K562 (cell line): ENCODE data around the gene COP1.

Experiments used
- ARID1B ChIP-seq: fragments of 450-650 bp; IDR thresholded peaks from 2 replicates; pipeline ENCODE4 v1.6.1; 2016; ENCODE audit warnings: antibody characterized with exemption, mild to moderate bottlenecking, inconsistent platforms
- CBX5 ChIP-seq: IDR thresholded peaks from 2 replicates; pipeline ENCODE4 v1.6.1; 2014; ENCODE audit warnings: low read depth, borderline replicate concordance
- ELK1 ChIP-seq: sonication (generic); formaldehyde crosslinking; IDR thresholded peaks from 2 replicates; pipeline ENCODE4 v1.8.1; 2022; ENCODE audit warnings: missing genetic modification reagents
- EZH2 ChIP-seq: IDR thresholded peaks from 2 replicates; pipeline ENCODE4 v1.6.1; 2012; ENCODE audit warnings: low read depth, mild to moderate bottlenecking, inconsistent platforms, low read length, borderline replicate concordance
- HNRNPH1 ChIP-seq: fragments of 200-400 bp; formaldehyde crosslinking; optimal IDR thresholded peaks from 2 replicates; pipeline ENCODE3; 2017; ENCODE audit warnings: low read depth, mild to moderate bottlenecking, low read length, moderate library complexity
- MCM5 ChIP-seq: fragments of 450-650 bp; IDR thresholded peaks from 2 replicates; pipeline ENCODE4 v1.6.1; 2016; ENCODE audit warnings: low read depth
- POLR2A ChIP-seq: fragments of 450-650 bp; conservative IDR thresholded peaks from 2 replicates; pipeline ENCODE4 v1.6.1; 2016
- POLR2AphosphoS5 ChIP-seq: IDR thresholded peaks from 2 replicates; pipeline ENCODE4 v1.6.1; 2011; ENCODE audit warnings: mild to moderate bottlenecking, low read depth, low read length, moderate library complexity; ENCODE audit not compliant: control insufficient read depth, insufficient read depth
- TF ChIP-seq, protein P1 (sequence below): fragments of 250-450 bp; sonication (Bioruptor Pico); IDR thresholded peaks from 2 replicates; pipeline ENCODE4 v1.8.0; 2021; ENCODE audit warnings: moderate library complexity, mild to moderate bottlenecking, inconsistent platforms
- TF ChIP-seq, protein P2 (sequence below): fragments of 150-350 bp; IDR thresholded peaks from 2 replicates; pipeline ENCODE4 v1.6.1; 2014; ENCODE audit warnings: low read depth, mild to moderate bottlenecking, low read length, borderline replicate concordance
- TF ChIP-seq, protein P3 (sequence below), 3 experiments: IDR thresholded peaks in 2 of 3; conservative IDR thresholded peaks in 1 of 3; 2 replicates each; pipeline ENCODE4 v1.5.1; 2011 to 2012; ENCODE audit warnings: low read length in 3 of 3, mild to moderate bottlenecking in 3 of 3, control low read depth in 2 of 3, improper control_type of control experiment in 1 of 3, inconsistent platforms in 1 of 3, low read depth in 1 of 3, mixed read lengths in 1 of 3, moderate library complexity in 1 of 3; ENCODE audit not compliant: insufficient read depth in 2 of 3
- TF ChIP-seq, protein P4 (sequence below), 2 experiments: fragments of 450-650 bp in 1 of 2; sonication (generic) in 1 of 2; formaldehyde crosslinking in 1 of 2; IDR thresholded peaks; 2 replicates each; pipeline versions ENCODE4 v1.7.1 to v1.9.0; 2016 to 2022; ENCODE audit warnings: inconsistent platforms in 1 of 2, mild to moderate bottlenecking in 1 of 2, missing genetic modification reagents in 1 of 2

- TF ChIP-seq, protein P1, sequence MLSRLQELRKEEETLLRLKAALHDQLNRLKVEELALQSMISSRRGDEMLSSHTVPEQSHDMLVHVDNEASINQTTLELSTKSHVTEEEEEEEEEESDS: no peak
- no peak for TF ChIP-seq HNRNPH1
- TF ChIP-seq, protein P2, sequence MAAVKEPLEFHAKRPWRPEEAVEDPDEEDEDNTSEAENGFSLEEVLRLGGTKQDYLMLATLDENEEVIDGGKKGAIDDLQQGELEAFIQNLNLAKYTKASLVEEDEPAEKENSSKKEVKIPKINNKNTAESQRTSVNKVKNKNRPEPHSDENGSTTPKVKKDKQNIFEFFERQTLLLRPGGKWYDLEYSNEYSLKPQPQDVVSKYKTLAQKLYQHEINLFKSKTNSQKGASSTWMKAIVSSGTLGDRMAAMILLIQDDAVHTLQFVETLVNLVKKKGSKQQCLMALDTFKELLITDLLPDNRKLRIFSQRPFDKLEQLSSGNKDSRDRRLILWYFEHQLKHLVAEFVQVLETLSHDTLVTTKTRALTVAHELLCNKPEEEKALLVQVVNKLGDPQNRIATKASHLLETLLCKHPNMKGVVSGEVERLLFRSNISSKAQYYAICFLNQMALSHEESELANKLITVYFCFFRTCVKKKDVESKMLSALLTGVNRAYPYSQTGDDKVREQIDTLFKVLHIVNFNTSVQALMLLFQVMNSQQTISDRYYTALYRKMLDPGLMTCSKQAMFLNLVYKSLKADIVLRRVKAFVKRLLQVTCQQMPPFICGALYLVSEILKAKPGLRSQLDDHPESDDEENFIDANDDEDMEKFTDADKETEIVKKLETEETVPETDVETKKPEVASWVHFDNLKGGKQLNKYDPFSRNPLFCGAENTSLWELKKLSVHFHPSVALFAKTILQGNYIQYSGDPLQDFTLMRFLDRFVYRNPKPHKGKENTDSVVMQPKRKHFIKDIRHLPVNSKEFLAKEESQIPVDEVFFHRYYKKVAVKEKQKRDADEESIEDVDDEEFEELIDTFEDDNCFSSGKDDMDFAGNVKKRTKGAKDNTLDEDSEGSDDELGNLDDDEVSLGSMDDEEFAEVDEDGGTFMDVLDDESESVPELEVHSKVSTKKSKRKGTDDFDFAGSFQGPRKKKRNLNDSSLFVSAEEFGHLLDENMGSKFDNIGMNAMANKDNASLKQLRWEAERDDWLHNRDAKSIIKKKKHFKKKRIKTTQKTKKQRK: no peak
- TF ChIP-seq ARID1B: no peak
- TF ChIP-seq ELK1 (CRISPR knock-in tag): no peak
- TF ChIP-seq POLR2AphosphoS5: no peak
- TF ChIP-seq, protein P3, sequence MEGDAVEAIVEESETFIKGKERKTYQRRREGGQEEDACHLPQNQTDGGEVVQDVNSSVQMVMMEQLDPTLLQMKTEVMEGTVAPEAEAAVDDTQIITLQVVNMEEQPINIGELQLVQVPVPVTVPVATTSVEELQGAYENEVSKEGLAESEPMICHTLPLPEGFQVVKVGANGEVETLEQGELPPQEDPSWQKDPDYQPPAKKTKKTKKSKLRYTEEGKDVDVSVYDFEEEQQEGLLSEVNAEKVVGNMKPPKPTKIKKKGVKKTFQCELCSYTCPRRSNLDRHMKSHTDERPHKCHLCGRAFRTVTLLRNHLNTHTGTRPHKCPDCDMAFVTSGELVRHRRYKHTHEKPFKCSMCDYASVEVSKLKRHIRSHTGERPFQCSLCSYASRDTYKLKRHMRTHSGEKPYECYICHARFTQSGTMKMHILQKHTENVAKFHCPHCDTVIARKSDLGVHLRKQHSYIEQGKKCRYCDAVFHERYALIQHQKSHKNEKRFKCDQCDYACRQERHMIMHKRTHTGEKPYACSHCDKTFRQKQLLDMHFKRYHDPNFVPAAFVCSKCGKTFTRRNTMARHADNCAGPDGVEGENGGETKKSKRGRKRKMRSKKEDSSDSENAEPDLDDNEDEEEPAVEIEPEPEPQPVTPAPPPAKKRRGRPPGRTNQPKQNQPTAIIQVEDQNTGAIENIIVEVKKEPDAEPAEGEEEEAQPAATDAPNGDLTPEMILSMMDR (IDR thresholded peaks at IDR 0.05 in 2 of 3, conservative IDR thresholded peaks at IDR 0.05 in 1 of 3; ENCODE audit: insufficient read depth in 2 of 3, low read depth in 1 of 3, low read length in 3 of 3): no peak
- no peak for TF ChIP-seq POLR2A
- no peak for TF ChIP-seq EZH2
- no peak for TF ChIP-seq CBX5
- TF ChIP-seq, protein P4, sequence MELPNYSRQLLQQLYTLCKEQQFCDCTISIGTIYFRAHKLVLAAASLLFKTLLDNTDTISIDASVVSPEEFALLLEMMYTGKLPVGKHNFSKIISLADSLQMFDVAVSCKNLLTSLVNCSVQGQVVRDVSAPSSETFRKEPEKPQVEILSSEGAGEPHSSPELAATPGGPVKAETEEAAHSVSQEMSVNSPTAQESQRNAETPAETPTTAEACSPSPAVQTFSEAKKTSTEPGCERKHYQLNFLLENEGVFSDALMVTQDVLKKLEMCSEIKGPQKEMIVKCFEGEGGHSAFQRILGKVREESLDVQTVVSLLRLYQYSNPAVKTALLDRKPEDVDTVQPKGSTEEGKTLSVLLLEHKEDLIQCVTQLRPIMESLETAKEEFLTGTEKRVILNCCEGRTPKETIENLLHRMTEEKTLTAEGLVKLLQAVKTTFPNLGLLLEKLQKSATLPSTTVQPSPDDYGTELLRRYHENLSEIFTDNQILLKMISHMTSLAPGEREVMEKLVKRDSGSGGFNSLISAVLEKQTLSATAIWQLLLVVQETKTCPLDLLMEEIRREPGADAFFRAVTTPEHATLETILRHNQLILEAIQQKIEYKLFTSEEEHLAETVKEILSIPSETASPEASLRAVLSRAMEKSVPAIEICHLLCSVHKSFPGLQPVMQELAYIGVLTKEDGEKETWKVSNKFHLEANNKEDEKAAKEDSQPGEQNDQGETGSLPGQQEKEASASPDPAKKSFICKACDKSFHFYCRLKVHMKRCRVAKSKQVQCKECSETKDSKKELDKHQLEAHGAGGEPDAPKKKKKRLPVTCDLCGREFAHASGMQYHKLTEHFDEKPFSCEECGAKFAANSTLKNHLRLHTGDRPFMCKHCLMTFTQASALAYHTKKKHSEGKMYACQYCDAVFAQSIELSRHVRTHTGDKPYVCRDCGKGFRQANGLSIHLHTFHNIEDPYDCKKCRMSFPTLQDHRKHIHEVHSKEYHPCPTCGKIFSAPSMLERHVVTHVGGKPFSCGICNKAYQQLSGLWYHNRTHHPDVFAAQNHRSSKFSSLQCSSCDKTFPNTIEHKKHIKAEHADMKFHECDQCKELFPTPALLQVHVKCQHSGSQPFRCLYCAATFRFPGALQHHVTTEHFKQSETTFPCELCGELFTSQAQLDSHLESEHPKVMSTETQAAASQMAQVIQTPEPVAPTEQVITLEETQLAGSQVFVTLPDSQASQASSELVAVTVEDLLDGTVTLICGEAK (IDR thresholded peaks at IDR 0.05): no peak
- TF ChIP-seq, protein P4 (CRISPR knock-in tag; IDR thresholded peaks at IDR 0.05): no peak
- TF ChIP-seq MCM5: no peak
These were observed 177.9 kb downstream of the COP1 start for GRCh38 chr1:176029155-176029554.
